HepG2 (cell line): ENCODE results near the gene STMND1. TPM values are rescaled to one million over a fixed set of nuclear protein-coding genes. Genes with fewer than 3 reads are reported as not detected.

Source experiments
- ATAC-seq: fragments of 200-7000 bp; cut with Tn5 transposase; 3 replicates; pipeline ENCODE4 v1.9.1; 2020; ENCODE audit warnings: mild to moderate bottlenecking, moderate library complexity
- BruUV-seq: library from RNA; stranded (reverse); fragments of 400-500 nt; replicated peaks from 2 replicates; lab custom pipeline; 2021; lab: Mats Ljungman, UMichigan
- CTCF ChIA-PET: fragments of 300-600 bp; formaldehyde crosslinking; extraction: SDS; loops from one replicate; lab custom pipeline; 2021; ENCODE audit warnings: low total read pairs, inconsistent platforms, low intra/inter-chr PET ratio; lab: Yijun Ruan, JAX
- POLR2A ChIA-PET: fragments of 350-600 bp; sonication (Branson Sonifier 250); formaldehyde crosslinking; loops from one replicate; lab custom pipeline; 2020; ENCODE audit warnings: antibody characterized with exemption, inconsistent platforms; lab: Yijun Ruan, JAX
- DNase-seq: peaks from one replicate; pipeline ENCODE4 v3.0.0-alpha.2; 2015; ENCODE audit warnings: low spot score
- FAIRE-seq: peaks from 3 replicates; lab custom pipeline; 2011; peaks lifted over from hg19 to GRCh38; lab: Jason Lieb, UNC
- H2AFZ ChIP-seq: one replicate; pipeline ENCODE4 v1.6.1; 2011; ENCODE audit warnings: low read length, inconsistent platforms
- H3K27ac ChIP-seq: fragments of 300-600 bp; 3 replicates; pipeline ENCODE4 v1.8.0; 2011; ENCODE audit warnings: mixed run types, mild to moderate bottlenecking, mixed read lengths, low read length, inconsistent platforms; ENCODE audit not compliant: insufficient read depth; ENCODE audit errors: extremely low read length
- H3K27me3 ChIP-seq, 2 experiments: fragments of 200-600 bp in 1 of 2; 2 replicates in 1 of 2; 3 replicates in 1 of 2; pipeline versions ENCODE4 v1.6.0 to v1.8.0; 2011; ENCODE audit warnings: low read length in 2 of 2, mild to moderate bottlenecking in 2 of 2, moderate library complexity in 2 of 2, inconsistent platforms in 1 of 2; ENCODE audit not compliant: insufficient read depth in 2 of 2, control insufficient read depth in 1 of 2
- H3K36me3 ChIP-seq, 2 experiments: fragments of 200-600 bp in 1 of 2; replicated peaks in 1 of 2; 2 replicates in 1 of 2; 3 replicates in 1 of 2; pipeline versions ENCODE4 v1.5.1 to v1.8.0; 2011; ENCODE audit warnings: low read length in 2 of 2, inconsistent platforms in 1 of 2; ENCODE audit not compliant: insufficient read depth in 2 of 2, control insufficient read depth in 1 of 2
- H3K4me1 ChIP-seq: 2 replicates; pipeline ENCODE4 v1.5.1; 2012; ENCODE audit warnings: low read length, inconsistent platforms; ENCODE audit not compliant: insufficient read depth
- H3K4me2 ChIP-seq: 2 replicates; pipeline ENCODE4 v1.6.0; 2011; ENCODE audit warnings: low read depth, low read length, inconsistent platforms
- H3K4me3 ChIP-seq, 3 experiments: fragments of 200-600 bp in 1 of 3; sonication (generic), shearing (Covaris generic) in 1 of 3; replicated peaks in 1 of 3; 2 replicates each; pipeline ENCODE4 v1.5.1; 2011 to 2016; ENCODE audit warnings: low read length in 3 of 3, inconsistent platforms in 2 of 3, low read depth in 2 of 3, mild to moderate bottlenecking in 2 of 3, control low read depth in 1 of 3, mixed read lengths in 1 of 3; ENCODE audit not compliant: insufficient read depth in 1 of 3
- H3K79me2 ChIP-seq: one replicate; pipeline ENCODE4 v1.6.1; 2011; ENCODE audit warnings: low read length, inconsistent platforms; ENCODE audit not compliant: insufficient read depth
- H3K9ac ChIP-seq: 2 replicates; pipeline ENCODE4 v1.6.0; 2011; ENCODE audit warnings: mild to moderate bottlenecking, low read depth, low read length, inconsistent platforms; ENCODE audit not compliant: insufficient read depth
- H3K9me3 ChIP-seq: 2 replicates; pipeline ENCODE4 v1.5.1; 2012; ENCODE audit warnings: mild to moderate bottlenecking, low read length
- H4K20me1 ChIP-seq: 2 replicates; pipeline ENCODE4 v1.6.0; 2011; ENCODE audit warnings: inconsistent platforms, mild to moderate bottlenecking, low read length, moderate library complexity; ENCODE audit not compliant: insufficient read depth
- BATF2 ChIP-seq: sonication (generic); formaldehyde crosslinking; IDR thresholded peaks from 2 replicates; pipeline ENCODE4 v1.8.0; 2022; ENCODE audit warnings: mild to moderate bottlenecking, missing genetic modification reagents, moderate library complexity
- FOXP4 ChIP-seq: sonication (generic); formaldehyde crosslinking; IDR thresholded peaks from 2 replicates; pipeline ENCODE4 v1.4.0; 2020; ENCODE audit warnings: missing genetic modification reagents
- HOXA9 ChIP-seq: sonication (generic); formaldehyde crosslinking; IDR thresholded peaks from 2 replicates; pipeline ENCODE4 v1.8.1; 2022; ENCODE audit warnings: missing genetic modification reagents, mild to moderate bottlenecking, moderate library complexity, borderline replicate concordance
- MAFF ChIP-seq: IDR thresholded peaks from 2 replicates; pipeline ENCODE4 v1.6.1; 2011; ENCODE audit warnings: low read depth, low read length, improper control_type of control experiment
- MBNL3 ChIP-seq: fragments of 250-450 bp; sonication (Bioruptor Pico); conservative IDR thresholded peaks from 2 replicates; pipeline ENCODE4 v1.8.0; 2022; ENCODE audit warnings: mild to moderate bottlenecking, inconsistent platforms
- RARA ChIP-seq: IDR thresholded peaks from 2 replicates; pipeline ENCODE4 v1.6.1; 2016; ENCODE audit warnings: missing genetic modification reagents, missing compliant biosample characterization
- TAF1 ChIP-seq: sonication (generic); formaldehyde crosslinking; IDR thresholded peaks from 2 replicates; pipeline ENCODE4 v1.4.0; 2020; ENCODE audit warnings: missing genetic modification reagents
- WGBS: methylation state at CpG from one replicate; pipeline ENCODE4 v1.1.6; 2017; ENCODE audit warnings: low lambda C conversion rate; 5-methylcytosine and 5-hydroxymethylcytosine counted together
- in situ Hi-C: cut with HindIII; loops from 2 replicates; pipeline ENCODE4 v1.10.0; 2017; ENCODE audit warnings: low pct_unique_long_range_greater_than_20kb; ENCODE audit not compliant: extremely low pct_ligation_motif_present
- intact Hi-C: fragments of 100-400 bp; cut with micrococcal nuclease; formaldehyde crosslinking; loops from one replicate; pipeline ENCODE4 v1.10.0; 2022; ENCODE audit not compliant: unreplicated experiment
- polyA plus RNA-seq, 8 experiments: library from polyadenylated mRNA; depleted of rRNA in 3 of 8; stranded (reverse) in 7 of 8; unstranded in 1 of 8; fragments of >200 nt; fragmentation: Illumina TruSeq in 4 of 8; extraction: Trizol in 4 of 8; gene quantifications; 2 replicates each; pipeline versions ENCODE4 v1.2.1 to v1.2.3, GENCODE V29; 2011 to 2016; ENCODE audit warnings: low read depth in 4 of 8, missing spikeins in 1 of 8, mixed read lengths in 1 of 8; ENCODE audit not compliant: insufficient read depth in 1 of 8
- total RNA-seq, 5 experiments: library from RNA; depleted of rRNA; stranded (reverse); fragments of >200 nt; fragmentation: Illumina TruSeq; extraction: Trizol; gene quantifications; 2 replicates each; pipeline ENCODE4 v1.2.3, GENCODE V29; 2016; ENCODE audit warnings: low read depth in 1 of 5
- TF ChIP-seq, protein P1 (sequence below): sonication (generic); formaldehyde crosslinking; IDR thresholded peaks from 2 replicates; pipeline ENCODE4 v1.8.1; 2023; ENCODE audit warnings: missing genetic modification reagents, mild to moderate bottlenecking, borderline replicate concordance
- TF ChIP-seq, protein P2 (sequence below): sonication (generic); formaldehyde crosslinking; IDR thresholded peaks from 2 replicates; pipeline ENCODE4 v1.9.0; 2022; ENCODE audit warnings: low read depth, missing genetic modification reagents

Gene STMND1
- total and polyA plus RNA-seq, 2 of the 13 experiments (the other 11 are each of a cell fraction or from before 2014, with no cell fraction given) = not detected

DNA sequence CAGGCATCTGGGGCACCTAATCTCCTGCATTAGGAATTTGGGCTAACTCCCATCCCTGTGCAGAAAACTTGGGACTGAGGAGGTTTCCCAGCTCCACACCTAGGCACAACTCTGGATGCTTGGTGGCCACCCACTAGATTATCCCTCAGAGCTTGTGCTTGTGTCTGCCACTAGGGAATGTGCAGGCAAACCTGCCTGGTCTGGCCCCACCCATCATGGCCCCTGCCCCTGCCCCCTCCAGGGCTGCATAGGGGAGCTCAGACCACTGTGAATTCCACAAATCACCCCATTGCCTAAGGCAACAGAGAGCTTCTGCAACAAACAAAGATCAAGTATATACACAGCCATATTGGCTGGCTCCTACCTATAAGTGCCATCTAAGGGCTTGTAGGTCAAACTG is 31.1 kb downstream of the STMND1 start:
- ChIA-PET CTCF (no interaction called here), POLR2A (no interaction called here)
- in situ Hi-C loops (no loop called here), intact Hi-C loops (no loop called here)
- Histone ChIP-seq H2AFZ (no peak overlapping the region), H4K20me1 (no peaks in the 10 kb centered on the region), H3K4me2 (no peak overlapping the region), H3K79me2 (no peaks in the 10 kb centered on the region), H3K27me3 (0 out of 5 replicates have a peak, but pooled peaks cover 0 to 9% of the 10 kb centered on the region in 2 experiments), H3K4me1 (no peaks in the 10 kb centered on the region), H3K9ac (no peak overlapping the region), H3K27ac (no peak overlapping the region), H3K9me3 (no peaks in the 10 kb centered on the region), H3K4me3 (no peak overlapping the region), H3K36me3 (no peaks in the 10 kb centered on the region)
- no peak for ATAC-seq
- no peak for DNase-seq
- no TSS peak for BruUV-seq
- TF ChIP-seq, protein P1, sequence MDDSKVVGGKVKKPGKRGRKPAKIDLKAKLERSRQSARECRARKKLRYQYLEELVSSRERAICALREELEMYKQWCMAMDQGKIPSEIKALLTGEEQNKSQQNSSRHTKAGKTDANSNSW (CRISPR knock-in tag) = no peak
- no peak for TF ChIP-seq MBNL3 (CRISPR knock-in tag)
- no peak for TF ChIP-seq RARA
- no peak for TF ChIP-seq MAFF
- no peak for TF ChIP-seq FOXP4 (CRISPR knock-in tag)
- no peak for FAIRE-seq

DNA sequence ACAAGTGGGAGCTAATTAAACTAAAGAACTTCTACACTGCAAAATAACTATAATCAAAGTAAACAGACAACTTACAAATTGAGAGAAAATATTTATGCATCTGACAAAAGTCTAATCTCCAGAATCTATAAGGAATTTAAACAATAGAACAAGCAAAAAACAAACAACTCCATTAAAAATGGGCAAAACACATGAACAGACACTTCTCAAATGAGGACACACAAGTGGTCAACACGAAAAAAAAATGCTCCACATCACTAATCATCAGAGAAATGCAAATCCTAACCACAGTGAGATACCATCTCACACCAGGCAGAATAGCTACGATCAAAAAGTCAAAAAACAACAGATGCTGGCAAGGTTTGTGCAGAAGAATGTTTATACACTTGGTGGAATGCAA is 36.2 kb downstream of the STMND1 start:
- Histone ChIP-seq H3K27me3 (no peaks in the 10 kb centered on the region), H3K36me3 (no peaks in the 10 kb centered on the region), H3K79me2 (no peaks in the 10 kb centered on the region), H3K4me3 (no peak overlapping the region), H3K27ac (no peak overlapping the region), H3K4me2 (no peak overlapping the region), H2AFZ (no peak overlapping the region), H3K4me1 (no peaks in the 10 kb centered on the region), H3K9ac (no peak overlapping the region), H3K9me3 (no peaks in the 10 kb centered on the region), H4K20me1 (no peaks in the 10 kb centered on the region)
- BruUV-seq = no TSS peak
- intact Hi-C loops = no loop called here
- CTCF ChIA-PET = no interaction called here
- in situ Hi-C loops = no loop called here
- FAIRE-seq = no peak
- DNase-seq = no peak
- 0% methylated on average over 2 of the region's 2 CpGs for WGBS
- POLR2A ChIA-PET = no interaction called here
- ATAC-seq = no peak
- TF ChIP-seq BATF2 (CRISPR knock-in tag) (no peak), TAF1 (no peak), HOXA9 (CRISPR knock-in tag) (no peak)
- TF ChIP-seq, protein P2, sequence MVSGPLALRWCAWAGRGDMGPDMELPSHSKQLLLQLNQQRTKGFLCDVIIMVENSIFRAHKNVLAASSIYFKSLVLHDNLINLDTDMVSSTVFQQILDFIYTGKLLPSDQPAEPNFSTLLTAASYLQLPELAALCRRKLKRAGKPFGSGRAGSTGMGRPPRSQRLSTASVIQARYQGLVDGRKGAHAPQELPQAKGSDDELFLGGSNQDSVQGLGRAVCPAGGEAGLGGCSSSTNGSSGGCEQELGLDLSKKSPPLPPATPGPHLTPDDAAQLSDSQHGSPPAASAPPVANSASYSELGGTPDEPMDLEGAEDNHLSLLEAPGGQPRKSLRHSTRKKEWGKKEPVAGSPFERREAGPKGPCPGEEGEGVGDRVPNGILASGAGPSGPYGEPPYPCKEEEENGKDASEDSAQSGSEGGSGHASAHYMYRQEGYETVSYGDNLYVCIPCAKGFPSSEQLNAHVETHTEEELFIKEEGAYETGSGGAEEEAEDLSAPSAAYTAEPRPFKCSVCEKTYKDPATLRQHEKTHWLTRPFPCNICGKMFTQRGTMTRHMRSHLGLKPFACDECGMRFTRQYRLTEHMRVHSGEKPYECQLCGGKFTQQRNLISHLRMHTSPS (CRISPR knock-in tag) = no peak
